IMR-90 (cell line): ENCODE results near the gene ATRNL1. TPM values are rescaled to one million over a fixed set of nuclear protein-coding genes. Genes with fewer than 3 reads are reported as not detected.

Source experiments
- ATAC-seq: fragments of 200-7000 bp; cut with Tn5 transposase; 2 replicates; pipeline ENCODE4 v1.9.1; 2020; ENCODE audit warnings: low read depth, mild to moderate bottlenecking, moderate library complexity
- BruUV-seq: library from RNA; stranded (reverse); fragments of 400-500 nt; replicated peaks from 2 replicates; lab custom pipeline; 2021; lab: Mats Ljungman, UMichigan
- CTCF ChIA-PET: fragments of 300-600 bp; formaldehyde crosslinking; extraction: SDS; loops from one replicate; lab custom pipeline; 2021; ENCODE audit warnings: antibody characterized with exemption; lab: Yijun Ruan, JAX
- POLR2A ChIA-PET: fragments of 300-600 bp; sonication (Branson Sonifier 250); formaldehyde crosslinking; loops from one replicate; lab custom pipeline; 2022; ENCODE audit warnings: antibody characterized with exemption; ENCODE audit not compliant: unreplicated experiment; lab: Charles Lee
- DNase-seq: peaks from one replicate; pipeline ENCODE4 v3.0.0; 2013
- H2AFZ ChIP-seq: replicated peaks from 2 replicates; pipeline ENCODE3; 2013; ENCODE audit warnings: low read length, mild to moderate bottlenecking; ENCODE audit not compliant: poor library complexity
- H2AK5ac ChIP-seq: 2 replicates; pipeline ENCODE4 v1.6.1; 2013; ENCODE audit warnings: low read depth, low read length, inconsistent platforms
- H2AK9ac ChIP-seq: replicated peaks from 2 replicates; pipeline ENCODE3; 2013; ENCODE audit warnings: mild to moderate bottlenecking, low read depth, low read length, moderate library complexity; ENCODE audit not compliant: poor library complexity
- H2BK120ac ChIP-seq: 2 replicates; pipeline ENCODE4 v1.6.1; 2013; ENCODE audit warnings: low read depth, low read length, inconsistent platforms
- H2BK15ac ChIP-seq: 3 replicates; pipeline ENCODE4 v1.6.1; 2013; ENCODE audit warnings: low read depth, low read length, inconsistent platforms
- H2BK20ac ChIP-seq: 2 replicates; pipeline ENCODE4 v1.6.1; 2013; ENCODE audit warnings: low read depth, mild to moderate bottlenecking, inconsistent platforms, low read length, moderate library complexity
- H2BK5ac ChIP-seq: 2 replicates; pipeline ENCODE4 v1.6.1; 2013; ENCODE audit warnings: mild to moderate bottlenecking, low read depth, low read length, inconsistent platforms; ENCODE audit not compliant: poor library complexity, severe bottlenecking
- H3K14ac ChIP-seq: replicated peaks from 2 replicates; pipeline ENCODE4 v1.6.1; 2013; ENCODE audit warnings: low read depth, low read length, inconsistent platforms
- H3K18ac ChIP-seq: 2 replicates; pipeline ENCODE4 v1.6.1; 2013; ENCODE audit warnings: low read depth, low read length, control low read depth
- H3K23ac ChIP-seq: 2 replicates; pipeline ENCODE4 v1.6.1; 2013; ENCODE audit warnings: low read depth, low read length, inconsistent platforms
- H3K27ac ChIP-seq: 2 replicates; pipeline ENCODE4 v1.5.1; 2013; ENCODE audit warnings: mild to moderate bottlenecking, control low read depth, low read length; ENCODE audit not compliant: insufficient read depth
- H3K27me3 ChIP-seq: 2 replicates; pipeline ENCODE4 v1.6.1; 2013; ENCODE audit warnings: low read length; ENCODE audit not compliant: control insufficient read depth, insufficient read depth
- H3K36me3 ChIP-seq: 2 replicates; pipeline ENCODE4 v1.6.1; 2013; ENCODE audit warnings: low read length, mixed read lengths; ENCODE audit not compliant: control insufficient read depth, insufficient read depth
- H3K4ac ChIP-seq: 2 replicates; pipeline ENCODE4 v1.6.1; 2013; ENCODE audit warnings: low read depth, low read length, inconsistent platforms
- H3K4me1 ChIP-seq: 2 replicates; pipeline ENCODE4 v1.6.1; 2013; ENCODE audit warnings: low read length, mixed read lengths; ENCODE audit not compliant: control insufficient read depth, insufficient read depth
- H3K4me2 ChIP-seq: 2 replicates; pipeline ENCODE4 v1.6.1; 2013; ENCODE audit warnings: low read depth, mild to moderate bottlenecking, control low read depth, low read length, moderate library complexity
- H3K4me3 ChIP-seq: 2 replicates; pipeline ENCODE4 v1.5.1; 2013; ENCODE audit warnings: low read depth, mild to moderate bottlenecking, control low read depth, low read length, moderate library complexity; ENCODE audit not compliant: insufficient read depth
- H3K56ac ChIP-seq: 2 replicates; pipeline ENCODE4 v1.6.1; 2013; ENCODE audit warnings: low read length, inconsistent platforms; ENCODE audit not compliant: insufficient read depth; ENCODE audit errors: extremely low read depth
- H3K79me1 ChIP-seq, 2 experiments: 2 replicates each; pipeline ENCODE4 v1.6.1; 2013; ENCODE audit warnings: low read length in 2 of 2, inconsistent platforms in 1 of 2, low read depth in 1 of 2
- H3K9ac ChIP-seq: 2 replicates; pipeline ENCODE4 v1.6.1; 2013; ENCODE audit warnings: low read depth, low read length, control low read depth
- H3K9me1 ChIP-seq: 2 replicates; pipeline ENCODE4 v1.6.1; 2013; ENCODE audit warnings: low read length, inconsistent platforms; ENCODE audit not compliant: insufficient read depth
- H3K9me3 ChIP-seq: 2 replicates; pipeline ENCODE4 v1.6.1; 2013; ENCODE audit warnings: low read length; ENCODE audit not compliant: control insufficient read depth, insufficient read depth
- H4K20me1 ChIP-seq: 2 replicates; pipeline ENCODE4 v1.6.1; 2013; ENCODE audit warnings: low read length, inconsistent platforms; ENCODE audit not compliant: insufficient read depth
- H4K5ac ChIP-seq: 2 replicates; pipeline ENCODE4 v1.6.1; 2013; ENCODE audit warnings: mild to moderate bottlenecking, low read depth, low read length, control low read depth
- H4K8ac ChIP-seq, 2 experiments: 2 replicates each; pipeline ENCODE4 v1.6.1; 2013; ENCODE audit warnings: low read depth in 2 of 2, low read length in 2 of 2, control low read depth in 1 of 2, inconsistent platforms in 1 of 2
- H4K91ac ChIP-seq: 2 replicates; pipeline ENCODE4 v1.6.1; 2013; ENCODE audit warnings: low read depth, low read length, inconsistent platforms; ENCODE audit not compliant: insufficient read depth
- BHLHE40 ChIP-seq: fragments of 150-350 bp; IDR thresholded peaks from 2 replicates; pipeline ENCODE4 v1.6.1; 2016; ENCODE audit warnings: mild to moderate bottlenecking, low read depth, low read length
- CEBPB ChIP-seq: IDR thresholded peaks from 2 replicates; pipeline ENCODE4 v1.6.1; 2012; ENCODE audit warnings: low read depth, low read length, improper control_type of control experiment
- CHD1 ChIP-seq: IDR thresholded peaks from 2 replicates; pipeline ENCODE4 v1.6.1; 2012; ENCODE audit warnings: low read depth, low read length, improper control_type of control experiment
- MAFK ChIP-seq: IDR thresholded peaks from 2 replicates; pipeline ENCODE4 v1.6.1; 2012; ENCODE audit warnings: low read depth, low read length, improper control_type of control experiment
- MAZ ChIP-seq: IDR thresholded peaks from 2 replicates; pipeline ENCODE4 v1.6.1; 2012; ENCODE audit warnings: low read depth, mild to moderate bottlenecking, low read length, improper control_type of control experiment, moderate library complexity, borderline replicate concordance
- MXI1 ChIP-seq: IDR thresholded peaks from 2 replicates; pipeline ENCODE4 v1.6.1; 2012; ENCODE audit warnings: low read depth, mild to moderate bottlenecking, low read length, moderate library complexity, borderline replicate concordance
- NFE2L2 ChIP-seq: fragments of 150-350 bp; IDR thresholded peaks from 2 replicates; pipeline ENCODE4 v1.6.1; 2016; ENCODE audit warnings: low read depth, mild to moderate bottlenecking, low read length
- POLR2A ChIP-seq: IDR thresholded peaks from 2 replicates; pipeline ENCODE4 v1.6.1; 2012; ENCODE audit warnings: mild to moderate bottlenecking, low read depth, low read length
- RAD21 ChIP-seq: IDR thresholded peaks from 2 replicates; pipeline ENCODE4 v1.6.1; 2012; ENCODE audit warnings: low read length, improper control_type of control experiment
- RCOR1 ChIP-seq: IDR thresholded peaks from 2 replicates; pipeline ENCODE4 v1.6.1; 2012; ENCODE audit warnings: mild to moderate bottlenecking, low read length, improper control_type of control experiment; ENCODE audit not compliant: insufficient replicate concordance
- RFX5 ChIP-seq: IDR thresholded peaks from 2 replicates; pipeline ENCODE4 v1.8.0; 2012; ENCODE audit warnings: low read depth, mild to moderate bottlenecking, low read length, moderate library complexity
- SMC3 ChIP-seq: fragments of 150-350 bp; IDR thresholded peaks from 2 replicates; pipeline ENCODE4 v1.6.1; 2016; ENCODE audit warnings: low read depth, mild to moderate bottlenecking, antibody characterized with exemption, low read length, moderate library complexity
- USF2 ChIP-seq: fragments of 150-350 bp; IDR thresholded peaks from 2 replicates; pipeline ENCODE4 v1.6.1; 2017; ENCODE audit warnings: mild to moderate bottlenecking, antibody characterized with exemption, low read length, low read depth
- WGBS, 2 experiments: methylation state at CpG; one replicate each; pipeline versions ENCODE4 v1.1.5 to v1.1.7; 2013; ENCODE audit warnings: missing lambda C conversion rate in 2 of 2; ENCODE audit not compliant: insufficient read length in 1 of 2; ENCODE audit errors: extremely low coverage in 2 of 2; 5-methylcytosine and 5-hydroxymethylcytosine counted together
- dilution Hi-C: fragments of 300-500 bp; cut with HindIII; formaldehyde crosslinking; loops from one replicate; pipeline ENCODE4 v1.14.3; 2018; ENCODE audit warnings: low sequenced_read_pairs; ENCODE audit not compliant: unreplicated experiment
- in situ Hi-C: fragments of 300-500 bp; cut with MboI; formaldehyde crosslinking; loops from 3 replicates; pipeline ENCODE4 v1.14.3; 2019; ENCODE audit warnings: low sequenced_read_pairs, inconsistent platforms, mixed read lengths
- intact Hi-C: fragments of 100-400 bp; cut with micrococcal nuclease; formaldehyde crosslinking; loops from 2 replicates; pipeline ENCODE4 v1.10.0; 2022
- polyA plus RNA-seq, 3 experiments: library from polyadenylated mRNA; depleted of rRNA; stranded (reverse); fragments of >200 nt; gene quantifications; 2 replicates each; pipeline ENCODE4 v1.2.3, GENCODE V29; 2012; ENCODE audit warnings: low replicate concordance in 1 of 3
- total RNA-seq: library from RNA; depleted of rRNA; stranded (reverse); fragments of >200 nt; gene quantifications from 2 replicates; pipeline ENCODE4 v1.2.3, GENCODE V29; 2012
- TF ChIP-seq, protein P1 (sequence below): conservative IDR thresholded peaks from 2 replicates; pipeline ENCODE4 v1.5.1; 2012; ENCODE audit warnings: mild to moderate bottlenecking, low read depth, low read length, improper control_type of control experiment
- TF ChIP-seq, protein P2 (sequence below): fragments of 150-350 bp; IDR thresholded peaks from 2 replicates; pipeline ENCODE4 v1.6.1; 2016; ENCODE audit warnings: low read depth, mild to moderate bottlenecking, low read length, moderate library complexity, borderline replicate concordance

Gene ATRNL1
- total and polyA plus RNA-seq, 2 of the 4 experiments (the other 2 are of a cell fraction): 0.18 to 0.19 TPM

DNA sequence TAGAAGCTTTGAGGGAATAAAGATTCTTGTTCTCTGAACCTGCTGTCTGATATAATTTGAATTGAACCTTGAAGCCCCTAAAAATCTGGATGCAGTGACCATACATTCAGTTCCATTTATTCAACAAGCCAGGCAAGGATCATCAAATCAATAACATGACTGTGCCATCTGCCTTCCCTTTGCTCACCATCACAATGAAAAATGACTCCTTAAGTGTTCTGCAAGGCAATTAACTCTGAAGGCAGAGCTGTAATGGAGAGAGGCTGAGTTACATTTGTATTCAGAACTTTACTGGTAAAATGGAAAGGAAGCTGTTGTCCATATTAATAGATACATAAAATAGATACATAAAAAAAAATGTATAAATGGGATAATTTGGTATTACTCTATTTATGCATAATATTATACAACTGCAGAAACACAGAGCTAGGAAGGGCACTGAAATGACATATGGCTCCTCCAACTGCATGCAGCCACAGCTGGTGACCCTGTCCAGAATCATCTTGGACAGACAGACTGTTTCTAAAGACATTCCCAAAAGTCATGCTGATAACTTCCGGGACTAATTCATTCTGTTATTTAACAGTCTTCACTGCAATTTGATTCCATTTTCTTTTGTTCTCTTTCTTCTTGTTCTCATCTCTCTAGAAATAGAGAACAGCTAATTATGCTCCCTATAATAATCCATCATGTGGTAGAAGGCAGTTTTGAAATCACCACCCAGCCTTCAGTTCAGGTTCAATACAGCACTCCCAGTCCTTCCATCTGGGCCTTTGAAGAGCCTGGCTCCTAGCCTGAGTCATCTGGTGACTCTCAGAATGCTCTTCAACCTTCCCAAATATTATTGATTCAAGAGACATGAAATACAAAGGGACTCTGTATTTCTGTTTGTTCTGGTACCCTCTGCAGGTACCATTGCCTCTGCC, 767.3 kb downstream of the ATRNL1 start:
- intact Hi-C loops (loop anchor here (5.0 kb wide), 1 partner anchor 77 kb away; no protein-coding TSS in a partner anchor), dilution Hi-C loops (no loop called here), in situ Hi-C loops (no loop called here)
- Histone ChIP-seq H4K20me1 (no peaks in the 10 kb centered on the region), H3K9me3 (no peaks in the 10 kb centered on the region), H3K27ac (no peak overlapping the region), H4K91ac (no peak overlapping the region), H2AK5ac (no peak overlapping the region), H2AK9ac (no peak overlapping the region), H3K56ac (no peak overlapping the region), H3K4ac (no peak overlapping the region), H2BK120ac (no peak overlapping the region), H3K4me2 (no peak overlapping the region), H4K5ac (no peak overlapping the region), H3K14ac (no peak overlapping the region), H3K9ac (no peak overlapping the region), H2BK20ac (no peak overlapping the region), H4K8ac (no peak overlapping the region), H3K23ac (no peak overlapping the region), H3K4me3 (no peak overlapping the region), H3K18ac (no peak overlapping the region), H3K27me3 (no peaks in the 10 kb centered on the region), H2BK5ac (no peak overlapping the region), H3K79me1 (no peaks in the 10 kb centered on the region), H2BK15ac (no peak overlapping the region; the same call in 2 of the 3 replicates), H3K36me3 (no peaks in the 10 kb centered on the region), H3K9me1 (no peaks in the 10 kb centered on the region), H3K4me1 (no peaks in the 10 kb centered on the region), H2AFZ (no peak overlapping the region)
- DNase-seq (no peak), ATAC-seq (no peak)
- no CpG with 5 or more reads among the region's 1 CpG for WGBS, 2 experiments
- ChIA-PET POLR2A (no interaction called here), CTCF (no interaction called here)
- no TSS peak for BruUV-seq
- TF ChIP-seq MXI1: no peak
- no peak for TF ChIP-seq USF2
- TF ChIP-seq SMC3: no peak
- TF ChIP-seq NFE2L2: no peak
- TF ChIP-seq BHLHE40: no peak
- no peak for TF ChIP-seq MAZ
- TF ChIP-seq, protein P1, sequence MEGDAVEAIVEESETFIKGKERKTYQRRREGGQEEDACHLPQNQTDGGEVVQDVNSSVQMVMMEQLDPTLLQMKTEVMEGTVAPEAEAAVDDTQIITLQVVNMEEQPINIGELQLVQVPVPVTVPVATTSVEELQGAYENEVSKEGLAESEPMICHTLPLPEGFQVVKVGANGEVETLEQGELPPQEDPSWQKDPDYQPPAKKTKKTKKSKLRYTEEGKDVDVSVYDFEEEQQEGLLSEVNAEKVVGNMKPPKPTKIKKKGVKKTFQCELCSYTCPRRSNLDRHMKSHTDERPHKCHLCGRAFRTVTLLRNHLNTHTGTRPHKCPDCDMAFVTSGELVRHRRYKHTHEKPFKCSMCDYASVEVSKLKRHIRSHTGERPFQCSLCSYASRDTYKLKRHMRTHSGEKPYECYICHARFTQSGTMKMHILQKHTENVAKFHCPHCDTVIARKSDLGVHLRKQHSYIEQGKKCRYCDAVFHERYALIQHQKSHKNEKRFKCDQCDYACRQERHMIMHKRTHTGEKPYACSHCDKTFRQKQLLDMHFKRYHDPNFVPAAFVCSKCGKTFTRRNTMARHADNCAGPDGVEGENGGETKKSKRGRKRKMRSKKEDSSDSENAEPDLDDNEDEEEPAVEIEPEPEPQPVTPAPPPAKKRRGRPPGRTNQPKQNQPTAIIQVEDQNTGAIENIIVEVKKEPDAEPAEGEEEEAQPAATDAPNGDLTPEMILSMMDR: no peak
- TF ChIP-seq CHD1: no peak
- no peak for TF ChIP-seq MAFK
- TF ChIP-seq RAD21: no peak
- TF ChIP-seq POLR2A: no peak
- TF ChIP-seq, protein P2, sequence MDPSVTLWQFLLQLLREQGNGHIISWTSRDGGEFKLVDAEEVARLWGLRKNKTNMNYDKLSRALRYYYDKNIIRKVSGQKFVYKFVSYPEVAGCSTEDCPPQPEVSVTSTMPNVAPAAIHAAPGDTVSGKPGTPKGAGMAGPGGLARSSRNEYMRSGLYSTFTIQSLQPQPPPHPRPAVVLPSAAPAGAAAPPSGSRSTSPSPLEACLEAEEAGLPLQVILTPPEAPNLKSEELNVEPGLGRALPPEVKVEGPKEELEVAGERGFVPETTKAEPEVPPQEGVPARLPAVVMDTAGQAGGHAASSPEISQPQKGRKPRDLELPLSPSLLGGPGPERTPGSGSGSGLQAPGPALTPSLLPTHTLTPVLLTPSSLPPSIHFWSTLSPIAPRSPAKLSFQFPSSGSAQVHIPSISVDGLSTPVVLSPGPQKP: no peak
- no peak for TF ChIP-seq RCOR1
- no peak for TF ChIP-seq CEBPB
- TF ChIP-seq RFX5: no peak
